ENCODE data around the gene GALK2. TPM values are rescaled to one million over a fixed set of nuclear protein-coding genes. Genes with fewer than 3 reads are reported as not detected.
"Not testable (repeated sequence)": the region's sequence is repeated elsewhere in the genome, so short reads cannot be mapped to it uniquely, and the experiment has no call there.

GALK2 gene
- total RNA-seq, 2 experiments from 2014 or later = 23.1 to 24.6 TPM

DNA sequence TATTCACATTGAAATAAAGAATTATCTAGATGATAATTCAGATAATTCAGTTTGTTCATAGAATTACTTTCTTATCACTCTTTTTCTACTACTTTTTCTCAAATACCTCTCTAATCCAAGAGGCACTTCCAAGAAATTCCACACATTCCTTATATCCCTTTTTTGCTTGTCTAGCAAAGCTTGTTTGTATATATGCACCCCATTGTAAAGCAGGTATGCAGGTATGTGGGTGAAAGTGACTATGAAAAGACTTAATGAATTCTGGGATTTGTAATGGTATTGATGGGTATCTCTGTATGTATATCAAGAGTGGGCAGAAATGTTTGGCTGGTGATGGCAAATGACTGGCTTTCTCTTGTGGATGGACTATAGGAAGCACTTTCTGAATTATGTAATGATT, 158.9 kb downstream of the GALK2 start:
- POLR2A ChIA-PET = no interaction called here

DNA sequence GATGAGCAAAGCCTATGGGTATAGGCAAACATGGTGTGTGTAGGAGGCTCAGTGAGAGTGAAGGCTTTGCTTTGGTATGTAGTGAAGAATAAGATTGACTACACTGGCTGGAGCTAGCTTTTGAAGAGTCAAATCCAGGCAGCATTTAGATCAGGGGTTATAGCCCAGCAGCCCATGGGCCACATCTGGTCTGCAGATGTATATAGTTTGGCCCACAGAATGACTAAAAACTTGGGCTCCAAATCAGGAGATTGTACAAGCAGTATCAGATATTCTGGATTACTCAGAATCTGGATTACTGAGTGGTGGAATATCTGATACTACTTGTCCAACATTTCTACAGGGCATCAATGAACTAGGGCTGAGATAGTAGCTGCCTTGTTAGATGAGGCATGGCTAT, 160.1 kb downstream of the GALK2 start:
- DNase-seq = no peak
- Mint-ChIP-seq H3K36me3 (ENCODE audit: low read depth) (peaks cover 5% of the 10 kb centered on the region), H3K9me3 (ENCODE audit: insufficient read depth) (no peaks in the 10 kb centered on the region), H3K27ac (no peak overlapping the region), H3K4me1 (ENCODE audit: low read depth) (no peaks in the 10 kb centered on the region), H3K4me3 (no peak overlapping the region), H3K27me3 (ENCODE audit: low read depth) (no peaks in the 10 kb centered on the region)
- no peak for ATAC-seq
- ChIA-PET CTCF (no interaction called here), POLR2A (no interaction called here)

More for the DNA sequence above, 158.9 kb downstream of the GALK2 start:
- Mint-ChIP-seq H3K4me1 (ENCODE audit: low read depth) (no peaks in the 10 kb centered on the region), H3K9me3 (ENCODE audit: insufficient read depth) (no peaks in the 10 kb centered on the region), H3K36me3 (ENCODE audit: low read depth) (peaks cover 5% of the 10 kb centered on the region), H3K27ac (no peak overlapping the region), H3K4me3 (no peak overlapping the region), H3K27me3 (ENCODE audit: low read depth) (no peaks in the 10 kb centered on the region)
- DNase-seq (no peak), ATAC-seq (no peak)
- CTCF ChIA-PET = no interaction called here

DNA sequence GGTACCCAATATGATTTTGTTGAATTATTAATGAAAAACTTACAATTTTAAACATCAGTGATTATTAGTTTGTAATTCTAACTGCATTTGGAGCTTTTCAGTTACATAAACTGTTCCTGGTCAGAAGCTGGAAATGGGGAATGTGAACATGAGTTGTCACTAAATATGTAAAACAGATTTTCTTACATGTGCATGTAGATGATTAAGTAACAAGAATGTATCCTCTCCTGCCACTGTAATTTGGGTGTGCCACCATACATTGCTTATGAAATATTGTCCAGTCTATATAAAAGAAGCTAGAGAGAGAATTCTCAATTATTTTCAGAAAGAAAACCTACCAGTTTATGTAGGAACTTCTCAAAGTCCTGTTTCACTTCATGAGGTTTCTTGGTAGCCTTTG, 161.4 kb downstream of the GALK2 start:
- ChIA-PET CTCF (no interaction called here), POLR2A (no interaction called here)
- Mint-ChIP-seq H3K4me3 (no peak overlapping the region), H3K27ac (no peak overlapping the region), H3K36me3 (ENCODE audit: low read depth) (peaks cover 5% of the 10 kb centered on the region), H3K9me3 (ENCODE audit: insufficient read depth) (no peaks in the 10 kb centered on the region), H3K27me3 (ENCODE audit: low read depth) (no peaks in the 10 kb centered on the region), H3K4me1 (ENCODE audit: low read depth) (no peaks in the 10 kb centered on the region)
- DNase-seq (no peak), ATAC-seq (no peak)

DNA sequence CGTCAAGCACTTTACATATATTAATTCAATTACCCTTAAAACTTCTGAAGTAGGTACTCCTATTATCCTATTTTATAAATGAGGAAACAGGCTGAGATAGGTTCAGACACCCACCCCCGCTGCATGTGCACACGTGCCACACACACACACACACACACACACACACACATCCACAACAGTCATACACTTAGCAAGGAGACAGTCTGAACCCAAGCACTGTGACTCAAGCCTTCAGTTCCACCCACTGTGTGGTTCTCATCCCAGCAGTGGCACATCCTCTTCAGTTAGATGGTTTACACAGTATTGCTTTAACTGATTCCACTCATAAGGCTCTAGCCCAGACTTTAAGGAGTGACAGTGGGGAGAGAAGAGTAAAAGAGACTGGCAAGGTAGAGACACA, 161.9 kb downstream of the GALK2 start:
- H3K36me3 Mint-ChIP-seq (ENCODE audit: low read depth) = peaks cover 5% of the 10 kb centered on the region
- no peaks in the 10 kb centered on the region for H3K9me3 Mint-ChIP-seq (ENCODE audit: insufficient read depth)
- no peak for ATAC-seq
- no peaks in the 10 kb centered on the region for H3K4me1 Mint-ChIP-seq (ENCODE audit: low read depth)
- ChIA-PET CTCF (no interaction called here), POLR2A (no interaction called here)
- no peak for DNase-seq
- H3K27me3 Mint-ChIP-seq (ENCODE audit: low read depth) = no peaks in the 10 kb centered on the region
- H3K27ac Mint-ChIP-seq = no peak overlapping the region
- H3K4me3 Mint-ChIP-seq = no peak overlapping the region

DNA sequence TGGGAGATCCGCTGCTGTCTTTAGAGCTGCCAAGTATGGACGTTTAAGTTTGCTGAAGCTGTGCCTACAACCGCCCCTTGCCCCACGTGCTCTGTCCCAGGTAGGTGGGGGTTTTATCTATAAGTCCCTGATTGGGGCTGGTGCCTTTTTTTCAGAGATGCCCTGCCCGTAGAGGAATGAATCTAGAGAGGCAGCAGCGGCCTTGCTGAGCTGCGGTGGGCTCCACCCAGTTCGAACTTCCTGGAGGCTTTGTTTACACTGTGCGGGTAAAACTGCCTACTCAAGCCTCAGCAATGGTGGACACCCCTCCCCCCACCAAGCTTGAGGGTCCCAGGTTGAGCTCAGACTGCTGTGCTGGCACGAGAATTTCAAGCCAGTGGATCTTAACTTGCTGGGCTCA, 169.6 kb downstream of the GALK2 start:
- peaks cover 7% of the 10 kb centered on the region for H3K36me3 Mint-ChIP-seq (ENCODE audit: low read depth)
- no peaks in the 10 kb centered on the region for H3K4me1 Mint-ChIP-seq (ENCODE audit: low read depth)
- peaks cover 3% of the 10 kb centered on the region for H3K9me3 Mint-ChIP-seq (ENCODE audit: insufficient read depth)
- no peak for ATAC-seq
- H3K4me3 Mint-ChIP-seq = no peak overlapping the region
- ChIA-PET POLR2A (no interaction called here), CTCF (no interaction called here)
- no peak overlapping the region for H3K27ac Mint-ChIP-seq
- H3K27me3 Mint-ChIP-seq (ENCODE audit: low read depth) = no peaks in the 10 kb centered on the region
- DNase-seq = no peak

DNA sequence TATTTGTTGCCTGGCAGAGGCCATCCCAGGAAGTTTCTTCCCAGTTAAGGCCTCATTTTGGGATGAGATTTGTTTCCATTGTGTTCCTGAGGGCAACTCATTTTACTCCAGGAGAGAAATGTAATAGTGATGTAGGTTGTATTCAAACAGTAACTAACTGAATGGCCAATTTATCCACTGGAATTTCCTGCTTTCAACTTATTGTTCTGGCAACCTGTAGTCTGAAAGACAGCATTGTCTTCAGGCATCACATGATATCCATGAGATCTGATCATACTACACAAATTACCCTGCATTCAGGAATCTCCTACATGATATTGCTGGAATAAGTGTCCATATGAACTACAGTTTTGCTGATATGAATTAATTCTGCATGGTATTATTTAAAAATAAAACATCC, 173.5 kb downstream of the GALK2 start:
- Mint-ChIP-seq H3K9me3 (ENCODE audit: insufficient read depth) (peaks cover 8% of the 10 kb centered on the region), H3K4me3 (no peak overlapping the region), H3K36me3 (ENCODE audit: low read depth) (peaks cover 11% of the 10 kb centered on the region), H3K4me1 (ENCODE audit: low read depth) (no peaks in the 10 kb centered on the region), H3K27ac (no peak overlapping the region), H3K27me3 (ENCODE audit: low read depth) (no peaks in the 10 kb centered on the region)
- POLR2A ChIA-PET = no interaction called here
- ATAC-seq = no peak
- DNase-seq = no peak
- CTCF ChIA-PET = no interaction called here

DNA sequence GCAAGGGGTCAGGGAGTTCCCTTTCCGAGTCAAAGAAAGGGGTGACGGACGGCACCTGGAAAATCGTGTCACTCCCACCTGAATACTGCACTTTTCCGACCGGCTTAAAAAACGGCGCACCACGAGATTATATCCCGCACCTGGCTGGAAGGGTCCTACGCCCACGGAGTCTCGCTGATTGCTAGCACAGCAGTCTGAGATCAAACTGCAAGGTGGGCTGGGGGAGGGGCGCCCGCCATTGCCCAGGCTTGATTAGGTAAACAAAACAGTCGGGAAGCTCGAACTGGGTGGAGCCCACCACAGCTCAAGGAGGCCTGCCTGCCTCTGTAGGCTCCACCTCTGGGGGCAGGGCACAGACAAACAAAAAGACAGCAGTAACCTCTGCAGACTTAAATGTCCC, 184.4 kb downstream of the GALK2 start:
- H3K27me3 Mint-ChIP-seq (ENCODE audit: low read depth); ATAC-seq; POLR2A ChIA-PET; H3K36me3 Mint-ChIP-seq (ENCODE audit: low read depth); CTCF ChIA-PET; H3K4me3 Mint-ChIP-seq; H3K9me3 Mint-ChIP-seq (ENCODE audit: insufficient read depth); DNase-seq; H3K27ac Mint-ChIP-seq; H3K4me1 Mint-ChIP-seq (ENCODE audit: low read depth): not testable (repeated sequence)

DNA sequence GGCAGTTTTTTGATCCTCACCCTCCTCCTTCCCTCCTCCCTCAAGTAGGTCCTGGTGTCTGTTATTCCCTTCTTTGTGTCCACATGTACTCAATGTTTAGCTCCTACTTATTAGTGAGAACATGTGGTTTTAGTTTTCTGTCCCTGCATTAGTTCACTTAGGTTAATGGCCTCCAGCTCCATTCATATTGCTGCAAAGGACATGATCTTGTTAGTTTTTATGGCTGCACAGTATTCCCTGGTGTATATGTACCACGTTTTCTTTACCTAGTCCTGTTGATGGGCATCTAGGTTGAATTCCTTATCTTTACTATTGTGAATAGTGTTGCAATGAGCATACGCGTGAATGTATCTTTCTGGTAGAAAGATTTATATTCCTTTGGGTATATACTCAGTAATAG, 191.3 kb downstream of the GALK2 start:
- Mint-ChIP-seq H3K9me3 (ENCODE audit: insufficient read depth) (no peaks in the 10 kb centered on the region), H3K4me3 (no peak overlapping the region), H3K4me1 (ENCODE audit: low read depth) (no peaks in the 10 kb centered on the region), H3K27ac (no peak overlapping the region), H3K27me3 (ENCODE audit: low read depth) (no peaks in the 10 kb centered on the region), H3K36me3 (ENCODE audit: low read depth) (no peaks in the 10 kb centered on the region)
- no peak for ATAC-seq
- ChIA-PET CTCF (no interaction called here), POLR2A (no interaction called here)
- no peak for DNase-seq

DNA sequence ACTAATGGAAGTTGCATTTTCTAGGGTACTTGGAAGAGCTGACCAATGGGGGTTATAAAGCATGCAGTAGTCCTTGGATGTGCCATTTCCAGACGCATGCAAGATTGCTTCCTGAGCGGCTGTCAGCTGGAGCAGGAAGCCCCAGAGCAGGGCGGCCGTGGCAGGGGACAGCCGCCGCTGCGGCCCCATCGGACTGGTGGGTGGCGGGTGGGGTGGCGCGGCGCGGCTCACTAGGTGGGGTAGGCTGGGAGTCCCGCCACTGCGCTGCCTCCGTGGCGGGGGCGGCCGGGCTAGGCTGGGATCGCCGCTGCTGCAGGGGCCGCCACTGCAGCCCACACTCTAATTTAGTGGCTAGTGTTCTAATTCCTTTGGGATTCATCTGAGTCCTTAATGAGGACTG, 196.4 kb downstream of the GALK2 start:
- Mint-ChIP-seq H3K4me1 (ENCODE audit: low read depth) (no peaks in the 10 kb centered on the region), H3K36me3 (ENCODE audit: low read depth) (no peaks in the 10 kb centered on the region), H3K27ac (no peak overlapping the region), H3K4me3 (no peak overlapping the region), H3K9me3 (ENCODE audit: insufficient read depth) (no peaks in the 10 kb centered on the region), H3K27me3 (ENCODE audit: low read depth) (no peaks in the 10 kb centered on the region)
- no peak for DNase-seq
- ChIA-PET CTCF (no interaction called here), POLR2A (no interaction called here)
- no peak for ATAC-seq

DNA sequence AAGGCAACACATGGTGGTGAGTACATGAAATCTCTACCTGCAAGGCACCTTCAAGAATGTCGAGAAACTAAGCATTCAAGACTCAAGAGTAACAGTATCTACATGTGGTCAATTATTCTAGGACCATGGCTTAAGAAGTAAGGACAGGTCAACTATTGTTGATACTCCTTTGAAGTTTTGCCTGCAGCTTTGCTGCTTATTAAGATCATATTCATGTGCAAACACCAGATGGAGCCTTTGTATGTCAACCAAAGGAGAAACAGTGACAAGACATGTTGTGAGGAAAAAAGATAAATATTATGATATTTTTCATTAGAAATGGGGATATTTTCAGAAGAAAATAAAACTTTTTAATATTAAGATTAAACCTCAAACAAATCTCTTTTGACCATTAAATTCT, 200.7 kb downstream of the GALK2 start:
- ATAC-seq = no peak
- CTCF ChIA-PET = no interaction called here
- Mint-ChIP-seq H3K27ac (no peak overlapping the region), H3K27me3 (ENCODE audit: low read depth) (no peaks in the 10 kb centered on the region), H3K9me3 (ENCODE audit: insufficient read depth) (no peaks in the 10 kb centered on the region), H3K4me1 (ENCODE audit: low read depth) (no peaks in the 10 kb centered on the region), H3K36me3 (ENCODE audit: low read depth) (no peaks in the 10 kb centered on the region), H3K4me3 (no peak overlapping the region)
- POLR2A ChIA-PET = no interaction called here
- DNase-seq = no peak

DNA sequence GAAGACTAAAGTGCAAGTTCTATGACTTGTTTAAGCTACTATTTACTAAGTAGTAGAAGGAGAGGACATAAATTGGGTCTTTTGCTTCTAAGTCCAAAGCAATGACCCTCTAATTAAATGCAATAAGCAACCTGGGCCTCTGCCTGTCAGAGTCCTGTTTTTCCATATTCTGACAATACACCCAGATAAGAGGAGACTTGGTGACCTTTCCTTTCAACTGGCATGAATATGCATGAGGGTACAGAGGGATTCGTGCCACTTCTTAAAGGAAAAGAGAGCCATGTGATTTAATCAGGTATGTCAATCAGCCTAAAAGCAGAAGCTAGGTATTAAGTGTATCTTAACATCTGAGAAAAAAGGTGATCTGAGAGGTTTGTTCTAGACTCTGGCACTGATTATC, 202.3 kb downstream of the GALK2 start:
- Mint-ChIP-seq H3K27ac (no peak overlapping the region), H3K9me3 (ENCODE audit: insufficient read depth) (no peaks in the 10 kb centered on the region), H3K36me3 (ENCODE audit: low read depth) (no peaks in the 10 kb centered on the region), H3K4me3 (no peak overlapping the region), H3K27me3 (ENCODE audit: low read depth) (no peaks in the 10 kb centered on the region), H3K4me1 (ENCODE audit: low read depth) (no peaks in the 10 kb centered on the region)
- DNase-seq (no peak), ATAC-seq (no peak)
- ChIA-PET POLR2A (no interaction called here), CTCF (no interaction called here)

DNA sequence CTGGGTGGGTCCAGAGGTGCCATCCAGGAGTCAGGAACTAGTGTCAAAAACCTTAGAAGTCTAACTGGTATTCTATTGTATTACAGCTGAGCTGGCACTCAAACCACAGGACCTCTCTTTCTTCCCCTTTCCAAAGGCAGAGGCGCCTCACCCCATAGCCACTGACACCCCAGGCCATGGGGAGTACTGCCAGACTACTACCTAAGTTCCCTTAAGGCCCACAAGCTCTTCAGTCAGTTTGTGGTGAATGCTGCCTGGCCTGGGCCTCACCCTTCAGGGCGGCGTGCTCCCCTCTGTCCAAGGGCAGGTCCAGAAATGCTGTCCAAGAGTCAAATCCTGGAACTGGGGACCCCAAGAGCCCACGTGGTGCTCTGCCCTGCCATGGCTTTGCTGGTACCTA, 209.9 kb downstream of the GALK2 start:
- Mint-ChIP-seq H3K27me3 (ENCODE audit: low read depth) (peaks cover 7% of the 10 kb centered on the region), H3K4me1 (ENCODE audit: low read depth) (no peaks in the 10 kb centered on the region), H3K9me3 (ENCODE audit: insufficient read depth) (no peaks in the 10 kb centered on the region), H3K4me3 (no peak overlapping the region), H3K36me3 (ENCODE audit: low read depth) (no peaks in the 10 kb centered on the region), H3K27ac (no peak overlapping the region)
- ATAC-seq (no peak), DNase-seq (no peak)
- POLR2A ChIA-PET = no interaction called here
- CTCF ChIA-PET = no interaction called here

DNA sequence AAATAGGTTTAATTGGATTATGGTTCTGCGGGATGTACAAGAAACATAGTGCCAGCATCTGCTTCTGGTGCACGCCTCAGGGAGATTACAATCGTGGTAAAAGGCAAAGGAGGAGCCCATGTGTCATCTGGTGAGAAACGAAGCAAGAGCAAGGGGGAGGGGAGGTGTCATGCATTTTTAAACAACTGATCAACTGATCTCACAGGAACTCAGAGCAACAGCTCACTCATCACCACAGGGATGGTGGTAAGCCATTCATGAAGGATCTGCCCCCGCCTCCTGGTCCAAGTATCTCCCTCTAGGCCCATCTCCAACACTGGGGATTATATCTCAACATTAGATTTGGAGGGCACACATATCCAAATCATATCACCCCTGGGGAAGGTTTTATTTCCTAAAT, 210.9 kb downstream of the GALK2 start:
- Mint-ChIP-seq H3K36me3 (ENCODE audit: low read depth) (no peaks in the 10 kb centered on the region), H3K27me3 (ENCODE audit: low read depth) (peaks cover 7% of the 10 kb centered on the region), H3K4me1 (ENCODE audit: low read depth) (no peaks in the 10 kb centered on the region), H3K27ac (no peak overlapping the region), H3K4me3 (no peak overlapping the region), H3K9me3 (ENCODE audit: insufficient read depth) (no peaks in the 10 kb centered on the region)
- ATAC-seq (no peak), DNase-seq (no peak)
- ChIA-PET CTCF (no interaction called here), POLR2A (no interaction called here)
